Stomach (tissue), 4 donors: ENCODE measurements around the gene SLC38A2.

Source experiments
- CTCF ChIP-seq, 7 experiments: fragments of 450-650 bp in 4 of 7; fragments of 200-600 bp in 3 of 7; sonication (generic) in 3 of 7; IDR thresholded peaks; one replicate each; pipeline ENCODE4 v1.5.1; 2016 to 2019; ENCODE audit warnings: antibody characterized with exemption in 7 of 7, control low read depth in 2 of 7, mild to moderate bottlenecking in 1 of 7
- EP300 ChIP-seq: sonication (generic); formaldehyde crosslinking; IDR thresholded peaks from one replicate; pipeline ENCODE4 v1.6.1; 2017; ENCODE audit warnings: antibody characterized with exemption

- no peak for TF ChIP-seq CTCF (IDR thresholded peaks at IDR 0.05)
- no peak for TF ChIP-seq EP300
These were observed 29.9 kb upstream of the SLC38A2 start for GRCh38 chr12:46402451-46402850.
